Measurements from ENCODE around the gene METTL25B.
A peak's percentile ranks its signal among the peaks of the same experiment; 100 is the strongest.

METTL25B gene

GRCh38 chr1:156682166-156682890 lies 45.9 kb upstream of the METTL25B start:
- Histone ChIP-seq H3K4me2 (ENCODE audit: low read length) (peak overlapping the region; percentile 21), H3K9me3 (ENCODE audit: control insufficient read depth, insufficient read depth, low read length) (no peaks in the 10 kb centered on the region), H3K9me2 (replicated peaks; ENCODE audit: control insufficient read depth, low read length) (no peaks in the 10 kb centered on the region), H3F3A (ENCODE audit: control insufficient read depth, insufficient read depth) (0 out of 2 replicates have a peak, but pooled peaks cover 3% of the 10 kb centered on the region), H3K27me3 (ENCODE audit: control insufficient read depth, low read length) (peaks cover 56% of the 10 kb centered on the region), H3K4me1 (ENCODE audit: control insufficient read depth, low read length) (peaks cover 28% of the 10 kb centered on the region), H3K36me3 (ENCODE audit: control insufficient read depth, low read length) (no peaks in the 10 kb centered on the region), H3K79me2 (ENCODE audit: control insufficient read depth, low read length) (no peaks in the 10 kb centered on the region), H3K27ac (ENCODE audit: low read depth, low read length) (no peak overlapping the region), H4K20me1 (ENCODE audit: control insufficient read depth, insufficient read depth, low read depth, low read length) (no peaks in the 10 kb centered on the region), H3K4me3 (ENCODE audit: low read length) (no peak overlapping the region)
- TF ChIP-seq CTCF (IDR thresholded peaks at IDR 0.05; ENCODE audit: low read depth, low read length, poor library complexity, severe bottlenecking) (no peak), EZH2phosphoT487 (IDR thresholded peaks at IDR 0.05; ENCODE audit: borderline replicate concordance, low read length) (no peak)

- no peaks in the 10 kb centered on the region for H4K20me1 ChIP-seq (ENCODE audit: control insufficient read depth, insufficient read depth, low read depth, low read length)
- peaks cover 43% of the 10 kb centered on the region for H3K27me3 ChIP-seq (ENCODE audit: control insufficient read depth, low read length)
- H3K9me3 ChIP-seq (ENCODE audit: control insufficient read depth, insufficient read depth, low read length) = no peaks in the 10 kb centered on the region
- H3K4me2 ChIP-seq (ENCODE audit: low read length) = no peak overlapping the region
- H3K79me2 ChIP-seq (ENCODE audit: control insufficient read depth, low read length) = no peaks in the 10 kb centered on the region
- no peak for TF ChIP-seq EZH2phosphoT487 (IDR thresholded peaks at IDR 0.05; ENCODE audit: borderline replicate concordance, low read length)
- peak; percentile 16 for TF ChIP-seq CTCF (IDR thresholded peaks at IDR 0.05; ENCODE audit: low read depth, low read length, poor library complexity, severe bottlenecking)
- H3F3A ChIP-seq (ENCODE audit: control insufficient read depth, insufficient read depth) = 0 out of 2 replicates have a peak, but pooled peaks cover 3% of the 10 kb centered on the region
- peaks cover 27% of the 10 kb centered on the region for H3K4me1 ChIP-seq (ENCODE audit: control insufficient read depth, low read length)
- H3K27ac ChIP-seq (ENCODE audit: low read depth, low read length) = no peak overlapping the region
- H3K4me3 ChIP-seq (ENCODE audit: low read length) = no peak overlapping the region
- H3K36me3 ChIP-seq (ENCODE audit: control insufficient read depth, low read length) = no peaks in the 10 kb centered on the region
- no peaks in the 10 kb centered on the region for H3K9me2 ChIP-seq (replicated peaks; ENCODE audit: control insufficient read depth, low read length)
Observed at GRCh38 chr1:156684227-156684782, 44.0 kb upstream of the METTL25B start.

GRCh38 chr1:156689035-156689952 lies 39.0 kb upstream of the METTL25B start:
- no peaks in the 10 kb centered on the region for H3F3A ChIP-seq (ENCODE audit: control insufficient read depth, insufficient read depth)
- no peaks in the 10 kb centered on the region for H3K36me3 ChIP-seq (ENCODE audit: control insufficient read depth, low read length)
- no peaks in the 10 kb centered on the region for H3K9me3 ChIP-seq (ENCODE audit: control insufficient read depth, insufficient read depth, low read length)
- peak overlapping the region; percentile 42 for H3K4me2 ChIP-seq (ENCODE audit: low read length)
- no peak overlapping the region for H3K27ac ChIP-seq (ENCODE audit: low read depth, low read length)
- no peaks in the 10 kb centered on the region for H3K9me2 ChIP-seq (replicated peaks; ENCODE audit: control insufficient read depth, low read length)
- H3K4me3 ChIP-seq (ENCODE audit: low read length) = no peak overlapping the region
- H4K20me1 ChIP-seq (ENCODE audit: control insufficient read depth, insufficient read depth, low read depth, low read length) = no peaks in the 10 kb centered on the region
- peaks cover 57% of the 10 kb centered on the region for H3K27me3 ChIP-seq (ENCODE audit: control insufficient read depth, low read length)
- TF ChIP-seq EZH2phosphoT487 (IDR thresholded peaks at IDR 0.05; ENCODE audit: borderline replicate concordance, low read length) (peak; percentile 37; the same call in 1 of the 2 replicates), CTCF (IDR thresholded peaks at IDR 0.05; ENCODE audit: low read depth, low read length, poor library complexity, severe bottlenecking) (peak; percentile 88)
- H3K79me2 ChIP-seq (ENCODE audit: control insufficient read depth, low read length) = no peaks in the 10 kb centered on the region
- H3K4me1 ChIP-seq (ENCODE audit: control insufficient read depth, low read length) = peaks cover 25% of the 10 kb centered on the region
